Measurements from ENCODE around the gene RAD52.

RAD52 gene

GRCh38 chr12:907413-908185 lies 41.9 kb downstream of the RAD52 start:
- no peak for DNase-seq (ENCODE audit: extremely low spot score)
- CTCF ChIA-PET, result interaction anchor here (0.6 kb wide), 1 partner anchor 280 kb away, joined by 3 read pairs; no protein-coding TSS in a partner anchor
- no peak for TF ChIP-seq ZNF384 (IDR thresholded peaks at IDR 0.05)
- TF ChIP-seq BHLHE40 (IDR thresholded peaks at IDR 0.05; ENCODE audit: borderline replicate concordance), result no peak
- TF ChIP-seq FOXM1 (IDR thresholded peaks at IDR 0.05; ENCODE audit: borderline replicate concordance), result no peak
- no peak for TF ChIP-seq L3MBTL2 (conservative IDR thresholded peaks at IDR 0.05)
- TF ChIP-seq SP1 (IDR thresholded peaks at IDR 0.05), result no peak
- TF ChIP-seq TARDBP (IDR thresholded peaks at IDR 0.05), result no peak
- TF ChIP-seq ARNT (IDR thresholded peaks at IDR 0.05), result no peak
- TF ChIP-seq FOXK2 (IDR thresholded peaks at IDR 0.05), result no peak
- TF ChIP-seq SUZ12 (IDR thresholded peaks at IDR 0.05), result no peak
- no peak for TF ChIP-seq FOXA1 (IDR thresholded peaks at IDR 0.05)
- TF ChIP-seq NFRKB (IDR thresholded peaks at IDR 0.05), result no peak
- TF ChIP-seq CTBP1 (IDR thresholded peaks at IDR 0.05; ENCODE audit: borderline replicate concordance), result no peak
- no peak for TF ChIP-seq HDGF (IDR thresholded peaks at IDR 0.05; ENCODE audit: borderline replicate concordance)
- TF ChIP-seq ELF4 (IDR thresholded peaks at IDR 0.05), result no peak
- TF ChIP-seq PKNOX1 (IDR thresholded peaks at IDR 0.05), result no peak
- no peak for TF ChIP-seq LEF1 (IDR thresholded peaks at IDR 0.05; ENCODE audit: borderline replicate concordance)
- POLR2A ChIA-PET, result no interaction called here

DNA sequence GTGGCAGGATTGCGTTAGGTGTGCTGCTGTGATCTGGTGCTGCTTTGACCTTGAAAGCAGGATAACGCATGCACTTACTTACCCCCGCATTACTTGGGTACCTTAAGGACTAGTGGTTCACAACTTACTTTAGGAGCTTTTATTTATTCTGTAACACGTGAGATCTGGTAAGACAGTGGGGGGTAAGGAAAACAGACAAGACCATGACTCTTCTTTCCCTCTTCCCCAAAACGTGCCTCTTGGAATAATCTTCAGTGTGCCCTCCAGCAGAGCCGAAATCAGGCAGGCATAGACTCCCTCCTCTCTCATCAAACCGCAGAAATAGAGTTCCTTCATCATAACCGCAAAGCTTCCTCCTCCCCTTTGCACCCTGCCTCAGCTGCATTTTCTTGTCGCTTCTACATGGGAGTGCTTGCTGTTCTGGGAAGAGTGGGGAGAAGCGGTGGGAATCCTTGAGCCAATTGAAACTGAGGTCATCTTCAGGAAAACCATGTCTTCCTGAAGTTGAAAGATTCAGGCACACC lies 43.4 kb downstream of the RAD52 start:
- ChIA-PET POLR2A (no interaction called here), CTCF (interaction anchor here (0.8 kb wide), 1 partner anchor 336 kb away, joined by 3 read pairs; no protein-coding TSS in a partner anchor)
- TF ChIP-seq FOXA1 (IDR thresholded peaks at IDR 0.05) (no peak), TARDBP (IDR thresholded peaks at IDR 0.05) (no peak), ELF4 (IDR thresholded peaks at IDR 0.05) (no peak), ARNT (IDR thresholded peaks at IDR 0.05) (no peak), FOXM1 (IDR thresholded peaks at IDR 0.05; ENCODE audit: borderline replicate concordance) (no peak), HDGF (IDR thresholded peaks at IDR 0.05; ENCODE audit: borderline replicate concordance) (no peak), FOXK2 (IDR thresholded peaks at IDR 0.05) (no peak), PKNOX1 (IDR thresholded peaks at IDR 0.05) (no peak), LEF1 (IDR thresholded peaks at IDR 0.05; ENCODE audit: borderline replicate concordance) (no peak), SUZ12 (IDR thresholded peaks at IDR 0.05) (no peak), NFRKB (IDR thresholded peaks at IDR 0.05) (no peak), L3MBTL2 (conservative IDR thresholded peaks at IDR 0.05) (no peak), SP1 (IDR thresholded peaks at IDR 0.05) (no peak), BHLHE40 (IDR thresholded peaks at IDR 0.05; ENCODE audit: borderline replicate concordance) (no peak)
- no peak for DNase-seq (ENCODE audit: extremely low spot score)

GRCh38 chr12:905261-906031 lies 44.0 kb downstream of the RAD52 start:
- CTCF ChIA-PET, result interaction anchor here (0.8 kb wide), 1 partner anchor 335 kb away, joined by 3 read pairs; no protein-coding TSS in a partner anchor
- TF ChIP-seq L3MBTL2 (conservative IDR thresholded peaks at IDR 0.05) (no peak), ARNT (IDR thresholded peaks at IDR 0.05) (no peak), FOXA1 (IDR thresholded peaks at IDR 0.05) (no peak), SP1 (IDR thresholded peaks at IDR 0.05) (no peak), HDGF (IDR thresholded peaks at IDR 0.05; ENCODE audit: borderline replicate concordance) (no peak), ZNF384 (IDR thresholded peaks at IDR 0.05) (no peak), BHLHE40 (IDR thresholded peaks at IDR 0.05; ENCODE audit: borderline replicate concordance) (no peak), TARDBP (IDR thresholded peaks at IDR 0.05) (no peak), PKNOX1 (IDR thresholded peaks at IDR 0.05) (no peak), CTBP1 (IDR thresholded peaks at IDR 0.05; ENCODE audit: borderline replicate concordance) (no peak), SUZ12 (IDR thresholded peaks at IDR 0.05) (no peak), FOXK2 (IDR thresholded peaks at IDR 0.05) (no peak), FOXM1 (IDR thresholded peaks at IDR 0.05; ENCODE audit: borderline replicate concordance) (no peak), LEF1 (IDR thresholded peaks at IDR 0.05; ENCODE audit: borderline replicate concordance) (no peak), ELF4 (IDR thresholded peaks at IDR 0.05) (no peak), NFRKB (IDR thresholded peaks at IDR 0.05) (no peak)
- no peak for DNase-seq (ENCODE audit: extremely low spot score)
- POLR2A ChIA-PET, result no interaction called here

- no peak for TF ChIP-seq HDGF (IDR thresholded peaks at IDR 0.05; ENCODE audit: borderline replicate concordance)
- no peak for TF ChIP-seq ARNT (IDR thresholded peaks at IDR 0.05)
- TF ChIP-seq NFRKB (IDR thresholded peaks at IDR 0.05), result no peak
- TF ChIP-seq TARDBP (IDR thresholded peaks at IDR 0.05), result no peak
- TF ChIP-seq FOXM1 (IDR thresholded peaks at IDR 0.05; ENCODE audit: borderline replicate concordance), result no peak
- TF ChIP-seq FOXA1 (IDR thresholded peaks at IDR 0.05), result no peak
- no peak for TF ChIP-seq LEF1 (IDR thresholded peaks at IDR 0.05; ENCODE audit: borderline replicate concordance)
- TF ChIP-seq CTBP1 (IDR thresholded peaks at IDR 0.05; ENCODE audit: borderline replicate concordance), result no peak
- no peak for TF ChIP-seq BHLHE40 (IDR thresholded peaks at IDR 0.05; ENCODE audit: borderline replicate concordance)
- TF ChIP-seq FOXK2 (IDR thresholded peaks at IDR 0.05), result no peak
- no peak for TF ChIP-seq ZNF384 (IDR thresholded peaks at IDR 0.05)
- no peak for TF ChIP-seq SUZ12 (IDR thresholded peaks at IDR 0.05)
- TF ChIP-seq ELF4 (IDR thresholded peaks at IDR 0.05), result no peak
- no peak for TF ChIP-seq SP1 (IDR thresholded peaks at IDR 0.05)
- no peak for DNase-seq (ENCODE audit: extremely low spot score)
- CTCF ChIA-PET, result no interaction called here
- POLR2A ChIA-PET, result no interaction called here
Measured at GRCh38 chr12:904010-904414, 45.5 kb downstream of the RAD52 start.

DNA sequence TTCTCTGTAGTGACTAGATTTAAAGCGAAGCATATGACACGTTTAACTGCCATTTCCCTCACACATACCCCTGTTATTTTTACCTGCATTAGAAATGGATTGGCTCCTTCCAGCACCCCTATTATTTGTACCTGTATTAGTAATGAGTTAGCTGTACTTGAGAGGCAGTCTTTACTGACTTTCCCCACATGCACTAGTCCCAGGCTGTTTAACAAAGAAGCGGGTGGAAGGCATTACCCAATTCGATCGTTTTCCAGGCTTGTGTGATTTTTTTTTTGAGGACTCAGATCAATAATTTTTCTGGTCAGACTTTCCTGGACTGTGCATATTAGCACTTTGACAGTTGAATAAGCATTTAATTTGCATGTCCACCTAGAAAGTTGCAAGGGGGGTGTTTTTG lies 46.4 kb downstream of the RAD52 start:
- DNase-seq (ENCODE audit: extremely low spot score), result no peak
- no peak for TF ChIP-seq ARNT (IDR thresholded peaks at IDR 0.05)
- no peak for TF ChIP-seq FOXA1 (IDR thresholded peaks at IDR 0.05)
- TF ChIP-seq NFRKB (IDR thresholded peaks at IDR 0.05), result no peak
- no peak for TF ChIP-seq PKNOX1 (IDR thresholded peaks at IDR 0.05)
- ChIA-PET CTCF (no interaction called here), POLR2A (no interaction called here)

All from HEK293T (cell line).